Keratinocyte (primary cell): ENCODE data around the gene ZFPM1.

Source experiments
- CTCF ChIP-seq, 3 experiments: IDR thresholded peaks in 1 of 3; conservative IDR thresholded peaks in 1 of 3; optimal IDR thresholded peaks in 1 of 3; 2 replicates in 2 of 3; 3 replicates in 1 of 3; pipeline versions ENCODE3 to v1.5.1; 2011; ENCODE audit warnings: low read length in 3 of 3, mild to moderate bottlenecking in 3 of 3, moderate library complexity in 2 of 3, control low read depth in 1 of 3, inconsistent platforms in 1 of 3; ENCODE audit not compliant: insufficient read depth in 2 of 3; ENCODE audit errors: extremely low read depth in 1 of 3
- EZH2 ChIP-seq: IDR thresholded peaks from one replicate; pipeline ENCODE4 v1.6.1; 2012; ENCODE audit warnings: inconsistent platforms, mild to moderate bottlenecking, low read length, moderate library complexity

- TF ChIP-seq CTCF (optimal IDR thresholded peaks at IDR 0.05 in 1 of 3, IDR thresholded peaks at IDR 0.05 in 1 of 3, conservative IDR thresholded peaks at IDR 0.05 in 1 of 3; ENCODE audit: extremely low read depth in 1 of 3, insufficient read depth in 2 of 3, low read length in 3 of 3) (no peak), EZH2 (no peak)
Measured at GRCh38 chr16:88569985-88570690, 117.1 kb downstream of the ZFPM1 start, which contains the start of gene ZC3H18.
